Hindlimb muscle (tissue), 1 donor: Measurements from ENCODE around the gene NRXN3. TPM values are rescaled to one million over a fixed set of nuclear protein-coding genes. Genes with fewer than 3 reads are reported as not detected.

Source experiments
- DNase-seq: peaks from one replicate; pipeline ENCODE4 v3.0.0-alpha.2; 2013
- polyA plus RNA-seq: library from polyadenylated mRNA; unstranded; fragments of 120-200 nt; gene quantifications from one replicate; pipeline ENCODE4 v1.2.1, GENCODE V29; 2013; ENCODE audit not compliant: insufficient read length

The NRXN3 gene
- polyA plus RNA-seq, 1 donor = 0.40 TPM

- DNase-seq = no peak
These were observed 857.0 kb downstream of the NRXN3 start for GRCh38 chr14:79027138-79027537.

GRCh38 chr14:79028281-79028680 is 858.1 kb downstream of the NRXN3 start:
- DNase-seq = no peak

- DNase-seq = no peak
These were observed 866.3 kb downstream of the NRXN3 start for GRCh38 chr14:79036441-79036840.

GRCh38 chr14:79037106-79037505 is 866.9 kb downstream of the NRXN3 start:
- DNase-seq = no peak

- DNase-seq = no peak
These were observed 867.4 kb downstream of the NRXN3 start for GRCh38 chr14:79037593-79037992.

GRCh38 chr14:79040790-79041189 is 870.6 kb downstream of the NRXN3 start:
- no peak for DNase-seq

- no peak for DNase-seq
These were observed 873.2 kb downstream of the NRXN3 start for GRCh38 chr14:79043194-79043889.

GRCh38 chr14:79044894-79045624 is 874.9 kb downstream of the NRXN3 start:
- DNase-seq = no peak

GRCh38 chr14:79050787-79051727 is 880.9 kb downstream of the NRXN3 start:
- DNase-seq = no peak

GRCh38 chr14:79051742-79052141 is 881.6 kb downstream of the NRXN3 start:
- no peak for DNase-seq

- DNase-seq = no peak
These were observed 886.7 kb downstream of the NRXN3 start for GRCh38 chr14:79056879-79057278.

GRCh38 chr14:79057333-79057732 is 887.2 kb downstream of the NRXN3 start:
- no peak for DNase-seq

GRCh38 chr14:79062226-79062625 is 892.1 kb downstream of the NRXN3 start:
- DNase-seq = no peak

- no peak for DNase-seq
These were observed 894.0 kb downstream of the NRXN3 start for GRCh38 chr14:79064214-79064613.

- DNase-seq = no peak
These were observed 904.3 kb downstream of the NRXN3 start for GRCh38 chr14:79074510-79074909.

GRCh38 chr14:79076428-79076827 is 906.3 kb downstream of the NRXN3 start:
- no peak for DNase-seq

GRCh38 chr14:79077096-79077495 is 906.9 kb downstream of the NRXN3 start:
- DNase-seq = no peak

GRCh38 chr14:79080040-79080439 is 909.9 kb downstream of the NRXN3 start:
- DNase-seq = no peak

- no peak for DNase-seq
These were observed 912.7 kb downstream of the NRXN3 start for GRCh38 chr14:79082883-79083282.

GRCh38 chr14:79083356-79083755 is 913.2 kb downstream of the NRXN3 start:
- DNase-seq = no peak

GRCh38 chr14:79084861-79085260 is 914.7 kb downstream of the NRXN3 start:
- DNase-seq = no peak

GRCh38 chr14:79089576-79089975 is 919.4 kb downstream of the NRXN3 start:
- peak; percentile 36 for DNase-seq

GRCh38 chr14:79090641-79091180 is 920.5 kb downstream of the NRXN3 start:
- DNase-seq = no peak
